MM.1S (cell line): Measurements from ENCODE around the gene ZNF205.

Source experiments
- DNase-seq: peaks from one replicate; pipeline ENCODE4 v3.0.0-alpha.2; 2015
- H2AFZ ChIP-seq: fragments of 300-600 bp; sonication (generic); 2 replicates; pipeline ENCODE4 v1.6.0; 2016; ENCODE audit warnings: antibody characterized with exemption, low read length
- H3F3A ChIP-seq: fragments of 300-600 bp; sonication (generic); 2 replicates; pipeline ENCODE4 v1.6.1; 2016; ENCODE audit warnings: mild to moderate bottlenecking, antibody characterized with exemption, low read length, moderate library complexity, mixed read lengths; ENCODE audit not compliant: insufficient read depth
- H3K27ac ChIP-seq: fragments of 300-600 bp; sonication (generic); 2 replicates; pipeline ENCODE4 v1.5.1; 2016; ENCODE audit warnings: mild to moderate bottlenecking, low read length
- H3K27me3 ChIP-seq: fragments of 300-600 bp; sonication (generic); replicated peaks from 2 replicates; pipeline ENCODE4 v1.6.0; 2016; ENCODE audit warnings: low read length; ENCODE audit not compliant: insufficient read depth
- H3K36me3 ChIP-seq: fragments of 300-600 bp; sonication (generic); replicated peaks from 2 replicates; pipeline ENCODE4 v1.6.1; 2016; ENCODE audit warnings: mild to moderate bottlenecking, low read length, mixed read lengths; ENCODE audit not compliant: insufficient read depth
- H3K4me1 ChIP-seq: fragments of 300-600 bp; sonication (generic); 2 replicates; pipeline ENCODE4 v1.6.1; 2016; ENCODE audit warnings: low read length, mixed read lengths
- H3K4me2 ChIP-seq: fragments of 300-600 bp; sonication (generic); 2 replicates; pipeline ENCODE4 v1.6.0; 2016; ENCODE audit warnings: low read depth, low read length
- H3K4me3 ChIP-seq: fragments of 300-600 bp; sonication (generic); 2 replicates; pipeline ENCODE4 v1.5.1; 2016; ENCODE audit warnings: low read length, mixed read lengths
- H3K79me2 ChIP-seq: fragments of 300-600 bp; sonication (generic); 2 replicates; pipeline ENCODE4 v1.6.1; 2016; ENCODE audit warnings: mixed run types, low read length, mixed read lengths
- H3K9ac ChIP-seq: fragments of 300-600 bp; sonication (generic); 2 replicates; pipeline ENCODE4 v1.6.1; 2016; ENCODE audit warnings: low read length, mixed read lengths
- H3K9me2 ChIP-seq: fragments of 300-600 bp; sonication (generic); replicated peaks from 2 replicates; pipeline ENCODE4 v1.6.1; 2016; ENCODE audit warnings: mild to moderate bottlenecking, low read length, mixed read lengths; ENCODE audit not compliant: insufficient read depth
- H3K9me3 ChIP-seq: fragments of 300-600 bp; sonication (generic); replicated peaks from 2 replicates; pipeline ENCODE4 v1.6.1; 2016; ENCODE audit warnings: mild to moderate bottlenecking, low read length, mixed read lengths; ENCODE audit not compliant: insufficient read depth
- H4K20me1 ChIP-seq: fragments of 300-600 bp; sonication (generic); 2 replicates; pipeline ENCODE4 v1.6.1; 2016; ENCODE audit warnings: mild to moderate bottlenecking, low read length, moderate library complexity, mixed read lengths; ENCODE audit not compliant: insufficient read depth
- CTCF ChIP-seq: fragments of 300-600 bp; sonication (generic); IDR thresholded peaks from 2 replicates; pipeline ENCODE4 v1.5.1; 2016; ENCODE audit warnings: antibody characterized with exemption, low read length, mixed read lengths
- EZH2 ChIP-seq: fragments of 300-600 bp; sonication (generic); optimal IDR thresholded peaks from 2 replicates; pipeline ENCODE3; 2017; ENCODE audit warnings: low read depth, mild to moderate bottlenecking, antibody characterized with exemption, low read length, mixed read lengths
- EZH2phosphoT487 ChIP-seq: fragments of 300-600 bp; sonication (generic); IDR thresholded peaks from 2 replicates; pipeline ENCODE4 v1.6.1; 2018; ENCODE audit warnings: antibody characterized with exemption, low read length

Gene ZNF205

GRCh38 chr16:3150346-3151218 is 38.2 kb downstream of the ZNF205 start:
- Histone ChIP-seq H3K27ac (peak overlapping the region; percentile 79), H2AFZ (peak overlapping the region; percentile 98), H4K20me1 (no peaks in the 10 kb centered on the region), H3K4me2 (peak overlapping the region; percentile 100), H3K9ac (peak overlapping the region; percentile 77), H3K36me3 (no peaks in the 10 kb centered on the region), H3K27me3 (peaks cover 8% of the 10 kb centered on the region), H3K79me2 (no peaks in the 10 kb centered on the region), H3K4me3 (peak overlapping the region; percentile 90), H3K9me3 (no peaks in the 10 kb centered on the region), H3F3A (peaks cover 23% of the 10 kb centered on the region), H3K4me1 (0 out of 2 replicates have a peak, but pooled peaks cover 4% of the 10 kb centered on the region), H3K9me2 (no peaks in the 10 kb centered on the region)
- DNase-seq, result peak; percentile 98
- TF ChIP-seq EZH2phosphoT487 (no peak), EZH2 (no peak), CTCF (no peak)

- Histone ChIP-seq H3K27me3 (peaks cover 9% of the 10 kb centered on the region; the same call in 1 of the 2 replicates), H2AFZ (0 out of 2 replicates have a peak overlapping the region, but pooled peaks have one; percentile 22), H3K9me2 (no peaks in the 10 kb centered on the region), H3K4me3 (peak overlapping the region; percentile 58), H3K27ac (peak overlapping the region; percentile 32; the same call in 1 of the 2 replicates), H3K4me2 (peak overlapping the region; percentile 81), H3K9me3 (no peaks in the 10 kb centered on the region), H3K9ac (peak overlapping the region; percentile 9; the same call in 1 of the 2 replicates), H3K79me2 (no peaks in the 10 kb centered on the region), H3K4me1 (0 out of 2 replicates have a peak, but pooled peaks cover 4% of the 10 kb centered on the region), H3K36me3 (no peaks in the 10 kb centered on the region), H4K20me1 (no peaks in the 10 kb centered on the region), H3F3A (peaks cover 31% of the 10 kb centered on the region)
- DNase-seq, result no peak
- TF ChIP-seq EZH2 (no peak), CTCF (no peak), EZH2phosphoT487 (no peak)
Measured at GRCh38 chr16:3152027-3152276, 39.6 kb downstream of the ZNF205 start.

GRCh38 chr16:3152277-3152990 is 40.0 kb downstream of the ZNF205 start:
- peaks cover 14% of the 10 kb centered on the region; the same call in 1 of the 2 replicates for H3K27me3 ChIP-seq
- H3K9me3 ChIP-seq, result no peaks in the 10 kb centered on the region
- peaks cover 5% of the 10 kb centered on the region; the same call in 1 of the 2 replicates for H3K4me1 ChIP-seq
- peak; percentile 81 for DNase-seq
- H3F3A ChIP-seq, result peaks cover 36% of the 10 kb centered on the region
- no peaks in the 10 kb centered on the region for H3K36me3 ChIP-seq
- H3K4me3 ChIP-seq, result peak overlapping the region; percentile 58
- H3K9me2 ChIP-seq, result no peaks in the 10 kb centered on the region
- H3K9ac ChIP-seq, result peak overlapping the region; percentile 9; the same call in 1 of the 2 replicates
- peak overlapping the region; percentile 22 for H2AFZ ChIP-seq
- H3K4me2 ChIP-seq, result peak overlapping the region; percentile 81
- TF ChIP-seq CTCF, result peak; percentile 43
- TF ChIP-seq EZH2, result no peak
- no peak for TF ChIP-seq EZH2phosphoT487
- H3K79me2 ChIP-seq, result no peaks in the 10 kb centered on the region
- H4K20me1 ChIP-seq, result no peaks in the 10 kb centered on the region
- peak overlapping the region; percentile 32; the same call in 1 of the 2 replicates for H3K27ac ChIP-seq
